WTC11 (cell line): ENCODE results near the gene FARP2. TPM values are rescaled to one million over a fixed set of nuclear protein-coding genes. Genes with fewer than 3 reads are reported as not detected.

Source experiments
- ATAC-seq: fragments of 200-7000 bp; cut with Tn5 transposase; 2 replicates; pipeline ENCODE4 v1.10.0; 2021; ENCODE audit warnings: mild to moderate bottlenecking, moderate library complexity
- CTCF ChIA-PET: fragments of 300-600 bp; sonication (Branson Sonifier 250); formaldehyde crosslinking; loops from one replicate; lab custom pipeline; 2021; ENCODE audit warnings: antibody characterized with exemption; lab: Charles Lee
- POLR2A ChIA-PET: fragments of 350-600 bp; sonication (Branson Sonifier 250); formaldehyde crosslinking; loops from one replicate; lab custom pipeline; 2021; ENCODE audit warnings: antibody characterized with exemption; lab: Charles Lee
- DNase-seq: peaks from one replicate; pipeline ENCODE4 v3.0.0; 2021; ENCODE audit warnings: low spot score
- H3K27ac Mint-ChIP-seq: 2 replicates; pipeline ENCODE4 v1.8.0; 2021; ENCODE audit warnings: mixed read lengths
- H3K27me3 Mint-ChIP-seq: 2 replicates; pipeline ENCODE4 v1.8.0; 2021; ENCODE audit warnings: low read depth, mild to moderate bottlenecking, moderate library complexity, mixed read lengths
- H3K36me3 Mint-ChIP-seq: 2 replicates; pipeline ENCODE4 v1.8.0; 2021; ENCODE audit warnings: mixed read lengths
- H3K4me1 Mint-ChIP-seq: 2 replicates; pipeline ENCODE4 v1.8.0; 2022; ENCODE audit warnings: mixed read lengths
- H3K4me3 Mint-ChIP-seq: 2 replicates; pipeline ENCODE4 v1.8.0; 2021; ENCODE audit warnings: mild to moderate bottlenecking, moderate library complexity, mixed read lengths
- H3K9me3 Mint-ChIP-seq: 2 replicates; pipeline ENCODE4 v1.8.0; 2021; ENCODE audit warnings: mixed read lengths
- ETV6 ChIP-seq: sonication (generic); formaldehyde crosslinking; IDR thresholded peaks from 2 replicates; pipeline ENCODE4 v1.8.1; 2022; ENCODE audit warnings: mild to moderate bottlenecking, missing genetic modification reagents
- GABPB1 ChIP-seq: sonication (generic); formaldehyde crosslinking; IDR thresholded peaks from 2 replicates; pipeline ENCODE4 v1.8.1; 2023; ENCODE audit warnings: mild to moderate bottlenecking, missing genetic modification reagents
- IRF2 ChIP-seq: sonication (generic); formaldehyde crosslinking; IDR thresholded peaks from 2 replicates; pipeline ENCODE4 v1.8.0; 2022; ENCODE audit warnings: low read depth, missing genetic modification reagents, borderline replicate concordance
- MYBL2 ChIP-seq: sonication (generic); formaldehyde crosslinking; IDR thresholded peaks from 2 replicates; pipeline ENCODE4 v1.8.1; 2023; ENCODE audit warnings: mild to moderate bottlenecking, moderate library complexity, missing genetic modification reagents
- TP53 ChIP-seq: sonication (generic); formaldehyde crosslinking; IDR thresholded peaks from 2 replicates; pipeline ENCODE4 v1.8.1; 2023; ENCODE audit warnings: mild to moderate bottlenecking, missing genetic modification reagents
- ZNF416 ChIP-seq: fragments of 250-450 bp; sonication (Bioruptor Pico); IDR thresholded peaks from 2 replicates; pipeline ENCODE4 v1.9.0; 2021; ENCODE audit warnings: mild to moderate bottlenecking, inconsistent platforms
- total RNA-seq: library from RNA; stranded (reverse); gene quantifications from 3 replicates; pipeline ENCODE4 v1.2.3, GENCODE V29; 2021
- TF ChIP-seq, protein P1 (sequence below): sonication (generic); formaldehyde crosslinking; conservative IDR thresholded peaks from 2 replicates; pipeline ENCODE4 v1.8.1; 2023; ENCODE audit warnings: mild to moderate bottlenecking, low read depth, missing genetic modification reagents, moderate library complexity
- TF ChIP-seq, protein P2 (sequence below): sonication (generic); formaldehyde crosslinking; IDR thresholded peaks from 2 replicates; pipeline ENCODE4 v1.8.0; 2022; ENCODE audit warnings: mild to moderate bottlenecking, missing genetic modification reagents
- TF ChIP-seq, protein P3 (sequence below): sonication (generic); formaldehyde crosslinking; IDR thresholded peaks from 2 replicates; pipeline ENCODE4 v1.8.1; 2023; ENCODE audit warnings: mild to moderate bottlenecking, missing genetic modification reagents, moderate library complexity
- TF ChIP-seq, protein P4 (sequence below): sonication (generic); formaldehyde crosslinking; IDR thresholded peaks from 2 replicates; pipeline ENCODE4 v1.8.0; 2023; ENCODE audit warnings: mild to moderate bottlenecking, missing genetic modification reagents
- TF ChIP-seq, protein P5 (sequence below): sonication (generic); formaldehyde crosslinking; IDR thresholded peaks from 2 replicates; pipeline ENCODE4 v1.8.1; 2023; ENCODE audit warnings: mild to moderate bottlenecking, missing genetic modification reagents, borderline replicate concordance
- TF ChIP-seq, protein P6 (sequence below): fragments of 200-600 bp; IDR thresholded peaks from 2 replicates; pipeline ENCODE4 v1.8.0; 2022; ENCODE audit warnings: antibody characterized with exemption

FARP2 gene
- total RNA-seq, 1 experiment from 2014 or later, result 37.8 TPM

DNA sequence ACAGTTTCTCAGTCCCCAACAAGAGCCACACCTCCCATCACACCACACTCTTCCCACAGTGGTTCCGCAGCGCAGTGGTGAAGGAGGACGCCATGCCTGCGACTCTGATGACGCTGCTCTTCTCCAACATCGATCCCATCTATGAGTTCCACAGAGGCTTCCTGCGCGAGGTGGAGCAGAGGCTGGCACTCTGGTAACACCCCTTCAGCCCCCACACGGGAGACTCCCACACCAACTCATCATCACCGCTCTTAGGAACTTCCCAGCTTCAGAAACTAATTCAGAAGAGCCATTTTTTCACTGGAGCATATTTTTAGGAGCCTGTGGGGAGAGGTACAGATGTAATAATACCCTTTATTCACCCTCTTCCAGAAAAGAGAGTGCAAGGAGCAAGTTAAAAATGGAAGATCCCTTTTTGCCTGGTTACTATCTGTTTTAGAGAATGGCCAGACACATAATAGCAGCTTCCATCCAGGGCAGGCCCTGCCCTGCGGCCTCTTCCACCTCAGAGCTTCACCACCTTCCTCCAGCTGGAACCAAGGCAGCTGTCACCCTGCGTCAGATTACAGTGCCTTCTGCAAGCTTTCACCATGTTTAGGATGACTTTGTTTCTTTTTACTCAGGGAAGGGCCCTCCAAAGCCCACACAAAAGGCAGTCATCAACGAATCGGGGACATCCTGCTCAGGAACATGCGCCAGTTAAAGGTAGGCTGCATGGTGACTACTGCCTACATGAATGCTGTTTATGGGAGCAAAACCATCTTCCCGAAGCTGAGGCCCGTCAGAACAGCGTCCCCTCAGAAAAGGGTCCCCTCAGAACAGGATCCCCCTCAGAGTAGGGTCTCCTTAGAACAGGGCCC, 107.4 kb downstream of the FARP2 start (continued):
- TF ChIP-seq, protein P1, sequence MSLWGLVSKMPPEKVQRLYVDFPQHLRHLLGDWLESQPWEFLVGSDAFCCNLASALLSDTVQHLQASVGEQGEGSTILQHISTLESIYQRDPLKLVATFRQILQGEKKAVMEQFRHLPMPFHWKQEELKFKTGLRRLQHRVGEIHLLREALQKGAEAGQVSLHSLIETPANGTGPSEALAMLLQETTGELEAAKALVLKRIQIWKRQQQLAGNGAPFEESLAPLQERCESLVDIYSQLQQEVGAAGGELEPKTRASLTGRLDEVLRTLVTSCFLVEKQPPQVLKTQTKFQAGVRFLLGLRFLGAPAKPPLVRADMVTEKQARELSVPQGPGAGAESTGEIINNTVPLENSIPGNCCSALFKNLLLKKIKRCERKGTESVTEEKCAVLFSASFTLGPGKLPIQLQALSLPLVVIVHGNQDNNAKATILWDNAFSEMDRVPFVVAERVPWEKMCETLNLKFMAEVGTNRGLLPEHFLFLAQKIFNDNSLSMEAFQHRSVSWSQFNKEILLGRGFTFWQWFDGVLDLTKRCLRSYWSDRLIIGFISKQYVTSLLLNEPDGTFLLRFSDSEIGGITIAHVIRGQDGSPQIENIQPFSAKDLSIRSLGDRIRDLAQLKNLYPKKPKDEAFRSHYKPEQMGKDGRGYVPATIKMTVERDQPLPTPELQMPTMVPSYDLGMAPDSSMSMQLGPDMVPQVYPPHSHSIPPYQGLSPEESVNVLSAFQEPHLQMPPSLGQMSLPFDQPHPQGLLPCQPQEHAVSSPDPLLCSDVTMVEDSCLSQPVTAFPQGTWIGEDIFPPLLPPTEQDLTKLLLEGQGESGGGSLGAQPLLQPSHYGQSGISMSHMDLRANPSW (CRISPR knock-in tag), result no peak

DNA sequence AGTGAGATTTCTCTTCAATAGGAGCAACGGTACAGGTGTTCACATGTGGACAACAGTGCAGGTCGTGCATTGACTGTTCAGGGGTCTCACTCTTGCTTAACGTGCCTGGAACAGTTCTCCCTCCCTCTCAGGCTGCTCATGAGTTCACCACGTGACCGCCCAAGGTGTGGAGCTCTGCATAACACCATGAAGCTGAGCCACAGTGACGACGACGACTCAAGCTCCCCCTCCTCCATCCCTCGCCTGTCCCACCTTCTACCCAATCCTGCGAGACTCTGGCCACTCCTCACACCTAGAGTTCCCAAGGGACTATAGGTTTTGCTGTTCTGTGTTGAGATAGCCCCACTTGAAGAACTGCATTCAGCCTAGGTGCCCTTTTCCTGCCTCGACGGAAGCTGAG, 109.5 kb downstream of the FARP2 start:
- DNase-seq, result no peak
- ChIA-PET POLR2A (no interaction called here), CTCF (no interaction called here)
- Mint-ChIP-seq H3K9me3 (no peaks in the 10 kb centered on the region), H3K4me3 (no peak overlapping the region), H3K36me3 (no peaks in the 10 kb centered on the region), H3K27me3 (peaks cover 5% of the 10 kb centered on the region; the same call in 1 of the 2 replicates), H3K27ac (no peak overlapping the region), H3K4me1 (no peaks in the 10 kb centered on the region)
- TF ChIP-seq, protein P2, sequence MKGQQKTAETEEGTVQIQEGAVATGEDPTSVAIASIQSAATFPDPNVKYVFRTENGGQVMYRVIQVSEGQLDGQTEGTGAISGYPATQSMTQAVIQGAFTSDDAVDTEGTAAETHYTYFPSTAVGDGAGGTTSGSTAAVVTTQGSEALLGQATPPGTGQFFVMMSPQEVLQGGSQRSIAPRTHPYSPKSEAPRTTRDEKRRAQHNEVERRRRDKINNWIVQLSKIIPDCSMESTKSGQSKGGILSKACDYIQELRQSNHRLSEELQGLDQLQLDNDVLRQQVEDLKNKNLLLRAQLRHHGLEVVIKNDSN (CRISPR knock-in tag), result 0 out of 2 replicates have a peak, but pooled peaks have one; percentile 50
- no peak for TF ChIP-seq GABPB1 (CRISPR knock-in tag)
- TF ChIP-seq, protein P3, sequence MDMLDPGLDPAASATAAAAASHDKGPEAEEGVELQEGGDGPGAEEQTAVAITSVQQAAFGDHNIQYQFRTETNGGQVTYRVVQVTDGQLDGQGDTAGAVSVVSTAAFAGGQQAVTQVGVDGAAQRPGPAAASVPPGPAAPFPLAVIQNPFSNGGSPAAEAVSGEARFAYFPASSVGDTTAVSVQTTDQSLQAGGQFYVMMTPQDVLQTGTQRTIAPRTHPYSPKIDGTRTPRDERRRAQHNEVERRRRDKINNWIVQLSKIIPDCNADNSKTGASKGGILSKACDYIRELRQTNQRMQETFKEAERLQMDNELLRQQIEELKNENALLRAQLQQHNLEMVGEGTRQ (CRISPR knock-in tag), result peak; percentile 66
- ATAC-seq, result peak; percentile 55

DNA sequence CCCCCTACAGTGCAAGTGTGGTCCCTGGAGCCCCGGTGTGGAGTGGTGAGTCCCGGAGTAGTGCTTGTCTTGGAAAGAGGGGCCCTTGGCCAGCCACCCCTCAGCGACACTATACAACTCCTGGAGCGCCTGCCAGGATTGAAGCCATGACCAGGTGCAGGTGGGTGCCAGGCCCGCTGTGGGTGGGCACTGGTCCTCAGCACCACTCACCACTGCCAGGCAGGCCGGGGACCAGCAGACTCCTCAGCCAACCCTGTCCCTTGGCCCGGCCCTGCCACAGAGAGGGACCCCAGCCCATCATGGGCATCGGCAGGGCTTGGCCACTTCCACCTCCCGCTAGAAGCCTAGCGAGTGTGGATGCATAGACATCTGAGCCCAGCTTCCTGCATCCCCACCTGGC, 110.1 kb downstream of the FARP2 start:
- no peak for TF ChIP-seq ETV6 (CRISPR knock-in tag)
- TF ChIP-seq, protein P4, sequence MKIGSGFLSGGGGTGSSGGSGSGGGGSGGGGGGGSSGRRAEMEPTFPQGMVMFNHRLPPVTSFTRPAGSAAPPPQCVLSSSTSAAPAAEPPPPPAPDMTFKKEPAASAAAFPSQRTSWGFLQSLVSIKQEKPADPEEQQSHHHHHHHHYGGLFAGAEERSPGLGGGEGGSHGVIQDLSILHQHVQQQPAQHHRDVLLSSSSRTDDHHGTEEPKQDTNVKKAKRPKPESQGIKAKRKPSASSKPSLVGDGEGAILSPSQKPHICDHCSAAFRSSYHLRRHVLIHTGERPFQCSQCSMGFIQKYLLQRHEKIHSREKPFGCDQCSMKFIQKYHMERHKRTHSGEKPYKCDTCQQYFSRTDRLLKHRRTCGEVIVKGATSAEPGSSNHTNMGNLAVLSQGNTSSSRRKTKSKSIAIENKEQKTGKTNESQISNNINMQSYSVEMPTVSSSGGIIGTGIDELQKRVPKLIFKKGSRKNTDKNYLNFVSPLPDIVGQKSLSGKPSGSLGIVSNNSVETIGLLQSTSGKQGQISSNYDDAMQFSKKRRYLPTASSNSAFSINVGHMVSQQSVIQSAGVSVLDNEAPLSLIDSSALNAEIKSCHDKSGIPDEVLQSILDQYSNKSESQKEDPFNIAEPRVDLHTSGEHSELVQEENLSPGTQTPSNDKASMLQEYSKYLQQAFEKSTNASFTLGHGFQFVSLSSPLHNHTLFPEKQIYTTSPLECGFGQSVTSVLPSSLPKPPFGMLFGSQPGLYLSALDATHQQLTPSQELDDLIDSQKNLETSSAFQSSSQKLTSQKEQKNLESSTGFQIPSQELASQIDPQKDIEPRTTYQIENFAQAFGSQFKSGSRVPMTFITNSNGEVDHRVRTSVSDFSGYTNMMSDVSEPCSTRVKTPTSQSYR, result no peak
- no peak for TF ChIP-seq IRF2 (CRISPR knock-in tag)
- no peak for DNase-seq
- POLR2A ChIA-PET, result no interaction called here

DNA sequence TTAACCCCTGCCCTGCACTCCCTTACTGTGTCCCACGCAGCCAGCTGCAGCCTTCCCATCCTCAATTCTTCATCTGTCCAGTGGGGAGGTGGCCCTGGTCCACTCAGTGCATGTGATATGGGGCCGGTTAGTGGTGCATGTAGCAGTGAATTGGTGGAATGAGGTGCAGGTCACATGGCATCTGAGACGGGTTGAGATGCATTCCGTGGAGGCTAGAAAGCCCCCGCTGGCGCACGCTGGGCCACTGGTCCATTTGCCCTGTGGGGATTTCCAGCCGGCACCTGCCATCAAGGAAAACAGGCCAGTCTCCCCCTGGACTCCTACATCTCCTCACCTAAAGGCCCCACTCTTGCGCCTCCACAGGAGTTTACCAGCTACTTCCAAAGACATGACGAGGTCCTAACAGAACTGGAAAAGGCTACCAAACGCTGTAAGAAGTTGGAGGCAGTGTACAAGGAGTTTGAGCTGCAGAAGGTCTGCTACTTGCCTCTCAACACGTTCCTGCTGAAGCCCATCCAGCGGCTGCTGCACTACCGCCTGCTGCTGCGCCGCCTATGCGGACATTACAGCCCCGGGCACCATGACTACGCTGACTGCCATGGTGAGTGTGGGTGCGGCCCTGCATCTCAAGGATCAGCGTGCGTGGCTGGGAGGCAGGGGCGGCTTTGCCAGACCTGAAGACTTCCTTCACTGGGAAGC, 111.8 kb downstream of the FARP2 start:
- ChIA-PET POLR2A (no interaction called here), CTCF (interaction anchor here (0.6 to 0.8 kb wide), 2 partner anchors 142 to 595 kb away, joined by 3 read pairs; no protein-coding TSS in a partner anchor)
- H3K9me3 Mint-ChIP-seq, result peaks cover 13% of the 10 kb centered on the region
- H3K36me3 Mint-ChIP-seq, result no peaks in the 10 kb centered on the region
- H3K27ac Mint-ChIP-seq, result peak overlapping the region; percentile 49; the same call in 1 of the 2 replicates
- no peaks in the 10 kb centered on the region for H3K4me1 Mint-ChIP-seq
- no peak overlapping the region for H3K4me3 Mint-ChIP-seq
- ATAC-seq (no peak), DNase-seq (no peak)
- peaks cover 20% of the 10 kb centered on the region for H3K27me3 Mint-ChIP-seq
- TF ChIP-seq TP53 (no peak), ZNF416 (CRISPR knock-in tag) (no peak), MYBL2 (CRISPR knock-in tag) (no peak)
- TF ChIP-seq, protein P2 (CRISPR knock-in tag), result no peak
- TF ChIP-seq, protein P5, sequence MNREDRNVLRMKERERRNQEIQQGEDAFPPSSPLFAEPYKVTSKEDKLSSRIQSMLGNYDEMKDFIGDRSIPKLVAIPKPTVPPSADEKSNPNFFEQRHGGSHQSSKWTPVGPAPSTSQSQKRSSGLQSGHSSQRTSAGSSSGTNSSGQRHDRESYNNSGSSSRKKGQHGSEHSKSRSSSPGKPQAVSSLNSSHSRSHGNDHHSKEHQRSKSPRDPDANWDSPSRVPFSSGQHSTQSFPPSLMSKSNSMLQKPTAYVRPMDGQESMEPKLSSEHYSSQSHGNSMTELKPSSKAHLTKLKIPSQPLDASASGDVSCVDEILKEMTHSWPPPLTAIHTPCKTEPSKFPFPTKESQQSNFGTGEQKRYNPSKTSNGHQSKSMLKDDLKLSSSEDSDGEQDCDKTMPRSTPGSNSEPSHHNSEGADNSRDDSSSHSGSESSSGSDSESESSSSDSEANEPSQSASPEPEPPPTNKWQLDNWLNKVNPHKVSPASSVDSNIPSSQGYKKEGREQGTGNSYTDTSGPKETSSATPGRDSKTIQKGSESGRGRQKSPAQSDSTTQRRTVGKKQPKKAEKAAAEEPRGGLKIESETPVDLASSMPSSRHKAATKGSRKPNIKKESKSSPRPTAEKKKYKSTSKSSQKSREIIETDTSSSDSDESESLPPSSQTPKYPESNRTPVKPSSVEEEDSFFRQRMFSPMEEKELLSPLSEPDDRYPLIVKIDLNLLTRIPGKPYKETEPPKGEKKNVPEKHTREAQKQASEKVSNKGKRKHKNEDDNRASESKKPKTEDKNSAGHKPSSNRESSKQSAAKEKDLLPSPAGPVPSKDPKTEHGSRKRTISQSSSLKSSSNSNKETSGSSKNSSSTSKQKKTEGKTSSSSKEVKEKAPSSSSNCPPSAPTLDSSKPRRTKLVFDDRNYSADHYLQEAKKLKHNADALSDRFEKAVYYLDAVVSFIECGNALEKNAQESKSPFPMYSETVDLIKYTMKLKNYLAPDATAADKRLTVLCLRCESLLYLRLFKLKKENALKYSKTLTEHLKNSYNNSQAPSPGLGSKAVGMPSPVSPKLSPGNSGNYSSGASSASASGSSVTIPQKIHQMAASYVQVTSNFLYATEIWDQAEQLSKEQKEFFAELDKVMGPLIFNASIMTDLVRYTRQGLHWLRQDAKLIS (CRISPR knock-in tag), result no peak
- TF ChIP-seq, protein P6, sequence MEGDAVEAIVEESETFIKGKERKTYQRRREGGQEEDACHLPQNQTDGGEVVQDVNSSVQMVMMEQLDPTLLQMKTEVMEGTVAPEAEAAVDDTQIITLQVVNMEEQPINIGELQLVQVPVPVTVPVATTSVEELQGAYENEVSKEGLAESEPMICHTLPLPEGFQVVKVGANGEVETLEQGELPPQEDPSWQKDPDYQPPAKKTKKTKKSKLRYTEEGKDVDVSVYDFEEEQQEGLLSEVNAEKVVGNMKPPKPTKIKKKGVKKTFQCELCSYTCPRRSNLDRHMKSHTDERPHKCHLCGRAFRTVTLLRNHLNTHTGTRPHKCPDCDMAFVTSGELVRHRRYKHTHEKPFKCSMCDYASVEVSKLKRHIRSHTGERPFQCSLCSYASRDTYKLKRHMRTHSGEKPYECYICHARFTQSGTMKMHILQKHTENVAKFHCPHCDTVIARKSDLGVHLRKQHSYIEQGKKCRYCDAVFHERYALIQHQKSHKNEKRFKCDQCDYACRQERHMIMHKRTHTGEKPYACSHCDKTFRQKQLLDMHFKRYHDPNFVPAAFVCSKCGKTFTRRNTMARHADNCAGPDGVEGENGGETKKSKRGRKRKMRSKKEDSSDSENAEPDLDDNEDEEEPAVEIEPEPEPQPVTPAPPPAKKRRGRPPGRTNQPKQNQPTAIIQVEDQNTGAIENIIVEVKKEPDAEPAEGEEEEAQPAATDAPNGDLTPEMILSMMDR, result no peak

More for the DNA sequence above, 110.1 kb downstream of the FARP2 start:
- CTCF ChIA-PET, result interaction anchor here (0.6 kb wide), 1 partner anchor 26 kb away, joined by 3 read pairs; no protein-coding TSS in a partner anchor
- peaks cover 5% of the 10 kb centered on the region; the same call in 1 of the 2 replicates for H3K27me3 Mint-ChIP-seq
- H3K4me1 Mint-ChIP-seq, result no peaks in the 10 kb centered on the region
- H3K36me3 Mint-ChIP-seq, result no peaks in the 10 kb centered on the region
- no peak overlapping the region for H3K27ac Mint-ChIP-seq
- H3K9me3 Mint-ChIP-seq, result no peaks in the 10 kb centered on the region
- no peak overlapping the region for H3K4me3 Mint-ChIP-seq
- no peak for ATAC-seq
